Right lobe of liver (tissue), 4 donors: ENCODE measurements around the gene HIBCH.

Experiments used
- CTCF ChIP-seq, 4 donors: fragments of 200-600 bp in 3 of 4; fragments of 450-650 bp in 1 of 4; IDR thresholded peaks; one replicate each; pipeline versions ENCODE4 v1.5.1 to v1.8.0; 2016 to 2022; ENCODE audit warnings: antibody characterized with exemption in 4 of 4, mild to moderate bottlenecking in 2 of 4
- POLR2A ChIP-seq: fragments of 450-650 bp; IDR thresholded peaks from one replicate; pipeline ENCODE4 v1.6.1; 2017; ENCODE audit warnings: antibody characterized with exemption, mild to moderate bottlenecking
- donor health status: DM: no; HTN: no; CAD: no.
- donor health status: DM: no; HTN: no; CAD: no.
- donor health status: DM: no; HTN: yes; CAD: no.

DNA sequence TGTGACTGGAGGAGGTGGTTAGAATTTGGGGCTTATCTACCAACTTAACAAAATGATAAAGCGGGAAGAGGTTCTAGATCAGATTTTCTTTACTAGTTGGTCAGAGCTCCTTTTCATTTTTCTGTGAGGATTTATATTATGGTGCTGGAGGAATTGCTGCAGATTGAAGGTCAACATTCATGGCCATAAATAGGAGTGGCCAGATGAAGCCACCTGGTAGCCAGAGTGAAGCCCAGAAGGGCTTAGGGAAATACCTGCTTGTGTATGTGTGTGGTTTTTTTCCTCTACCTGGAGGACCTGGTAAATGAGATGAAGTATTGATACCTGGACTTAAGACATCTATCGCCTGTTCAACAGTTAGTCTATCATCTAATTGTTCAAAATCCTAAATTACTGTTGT is 134.2 kb downstream of the HIBCH start:
- TF ChIP-seq CTCF (IDR thresholded peaks at IDR 0.05) (no peak), POLR2A (no peak)
